CD4-positive, alpha-beta T cell treated with Interleukin-17A for 1 hour (primary cell): ENCODE results near the gene TMOD1.
"Not testable (repeated sequence)": the region's sequence is repeated elsewhere in the genome, so short reads cannot be mapped to it uniquely, and the experiment has no call there.

Experiments
- DNase-seq: peaks from one replicate; pipeline ENCODE4 v3.0.0-alpha.2; 2020

The TMOD1 gene

GRCh38 chr9:97501177-97501971, at the start of gene TMOD1:
Gene TMOD1 (plus strand): TSS chr9:97501666. CDS start chr9:97524189, 22,523 bp downstream.
- peak; percentile 22 for DNase-seq

- DNase-seq: not testable (repeated sequence)
Measured at GRCh38 chr9:97453573-97453972, 47.9 kb upstream of the TMOD1 start.

GRCh38 chr9:97456841-97457240, 44.6 kb upstream of the TMOD1 start:
- not testable (repeated sequence) for DNase-seq

- no peak for DNase-seq
Measured at GRCh38 chr9:97459326-97459725, 42.1 kb upstream of the TMOD1 start.

- no peak for DNase-seq
Measured at GRCh38 chr9:97462159-97462558, 39.3 kb upstream of the TMOD1 start.

- no peak for DNase-seq
Measured at GRCh38 chr9:97462914-97463313, 38.6 kb upstream of the TMOD1 start.

- DNase-seq: peak; percentile 27
Measured at GRCh38 chr9:97468658-97469448, 32.6 kb upstream of the TMOD1 start.

- no peak for DNase-seq
Measured at GRCh38 chr9:97470076-97470475, 31.4 kb upstream of the TMOD1 start.

GRCh38 chr9:97473717-97474116, 27.7 kb upstream of the TMOD1 start:
- DNase-seq: no peak

GRCh38 chr9:97474372-97474925, 27.0 kb upstream of the TMOD1 start:
- DNase-seq: no peak

GRCh38 chr9:97475059-97475458, 26.4 kb upstream of the TMOD1 start:
- no peak for DNase-seq

GRCh38 chr9:97478301-97478981, 23.0 kb upstream of the TMOD1 start:
- DNase-seq: no peak

GRCh38 chr9:97479496-97480159, 21.8 kb upstream of the TMOD1 start:
- DNase-seq: no peak

- no peak for DNase-seq
Measured at GRCh38 chr9:97480174-97480573, 21.3 kb upstream of the TMOD1 start.

- no peak for DNase-seq
Measured at GRCh38 chr9:97480749-97481148, 20.7 kb upstream of the TMOD1 start.

GRCh38 chr9:97484134-97484533, 17.3 kb upstream of the TMOD1 start:
- DNase-seq: no peak

- no peak for DNase-seq
Measured at GRCh38 chr9:97487107-97487506, 14.4 kb upstream of the TMOD1 start.

GRCh38 chr9:97487861-97488260, 13.6 kb upstream of the TMOD1 start:
- DNase-seq: no peak

GRCh38 chr9:97491216-97491999, 10.1 kb upstream of the TMOD1 start:
- no peak for DNase-seq

GRCh38 chr9:97497558-97498375, 3.7 kb upstream of the TMOD1 start:
- not testable (repeated sequence) for DNase-seq

- DNase-seq: not testable (repeated sequence)
Measured at GRCh38 chr9:97498846-97499245, 2.6 kb upstream of the TMOD1 start.
